ENCODE data around the gene FOXF1. TPM values are rescaled to one million over a fixed set of nuclear protein-coding genes. Genes with fewer than 3 reads are reported as not detected.
A peak's percentile ranks its signal among the peaks of the same experiment; 100 is the strongest.

FOXF1 gene
- total RNA-seq, 4 donors from 2014 or later = 10.8 to 44.1 (median 23.4) TPM

- peaks cover 0 to 9% (median 1%) of the 10 kb centered on the region in 4 donors for H3K4me1 ChIP-seq
- intact Hi-C loops (cut with DNase I; ENCODE audit: low total_unique reads) (no loop called here), in situ Hi-C loops (cut with MboI; ENCODE audit: low pct_ligation_motif_present in 1 of 4, low pct_unique_long_range_greater_than_20kb in 1 of 4, low sequenced_read_pairs in 3 of 4) (loop anchor here in 2 of 4 donors (10.0 kb wide), 2 partner anchors 453 to 703 kb away; no protein-coding TSS in a partner anchor)
- H3K36me3 ChIP-seq = no peaks in the 10 kb centered on the region
- H3K4me3 ChIP-seq = no peak overlapping the region
- H3K27me3 ChIP-seq = no peaks in the 10 kb centered on the region
- H3K9me3 ChIP-seq = no peaks in the 10 kb centered on the region
- 95 to 97% methylated on average over 6 to 15 of the region's 15 CpGs for WGBS, 2 donors (ENCODE audit: low coverage in 1 of 2)
- no peak for DNase-seq
- H3K27ac ChIP-seq = no peak overlapping the region
- TF ChIP-seq POLR2AphosphoS5 (IDR thresholded peaks at IDR 0.05) (no peak), POLR2A (IDR thresholded peaks at IDR 0.05) (no peak), EP300 (IDR thresholded peaks at IDR 0.05; ENCODE audit: low read depth) (no peak), CTCF (IDR thresholded peaks at IDR 0.05) (no peak)
These were observed 17.0 kb downstream of the FOXF1 start for GRCh38 chr16:86527366-86527765.

DNA sequence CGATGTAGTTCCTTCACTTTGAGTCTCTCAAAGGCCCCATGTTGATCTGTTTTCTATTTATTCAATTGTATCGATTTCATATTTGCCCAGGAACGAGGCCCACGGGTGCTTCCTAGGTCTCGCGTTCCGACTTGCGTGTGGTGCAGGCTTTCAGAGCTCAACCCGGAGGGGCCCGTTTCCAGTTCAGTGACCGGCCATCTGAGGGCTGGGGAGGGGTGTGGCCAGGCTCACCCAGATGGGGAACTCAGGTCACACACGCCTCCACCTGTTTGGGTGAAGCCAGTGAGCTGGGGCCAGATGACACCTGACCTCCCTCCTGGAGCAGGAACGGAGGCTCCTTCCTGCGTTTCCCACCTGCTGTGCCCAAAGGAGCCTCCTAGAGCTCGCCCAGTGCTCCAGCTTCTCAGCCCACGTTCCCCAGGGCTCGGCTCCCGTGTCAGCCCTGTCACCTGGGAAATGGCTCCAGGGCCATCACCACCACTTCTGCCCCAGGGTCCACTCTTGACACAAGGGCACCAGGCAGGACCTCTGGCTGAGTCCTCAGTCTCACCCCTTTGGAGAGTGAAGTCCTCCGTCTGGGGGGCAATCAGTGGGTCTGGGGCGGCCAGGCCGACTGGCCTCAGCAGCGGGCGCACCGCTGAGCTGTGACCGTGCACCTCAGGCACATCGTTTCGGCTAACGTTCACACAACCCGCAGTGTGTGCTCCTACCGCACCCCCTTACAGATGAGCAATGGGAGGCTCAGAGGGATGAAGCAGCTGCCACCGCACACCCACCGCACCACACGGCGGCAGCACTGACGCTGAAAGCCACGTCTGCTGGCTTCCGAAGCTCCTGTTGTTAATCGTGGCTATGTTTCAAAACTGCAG is 18.0 kb downstream of the FOXF1 start:
- intact Hi-C loops (cut with DNase I; ENCODE audit: low total_unique reads) = no loop called here
- in situ Hi-C loops (cut with MboI; ENCODE audit: low pct_ligation_motif_present in 1 of 4, low pct_unique_long_range_greater_than_20kb in 1 of 4, low sequenced_read_pairs in 3 of 4) = loop anchor here in 2 of 4 donors (10.0 kb wide), 2 partner anchors 453 to 703 kb away; no protein-coding TSS in a partner anchor
- 91 to 95% methylated on average over 2 to 31 of the region's 38 CpGs for WGBS, 2 donors (ENCODE audit: low coverage in 1 of 2)
- H3K4me3 ChIP-seq = no peak overlapping the region
- no peaks in the 10 kb centered on the region for H3K27me3 ChIP-seq
- TF ChIP-seq POLR2A (IDR thresholded peaks at IDR 0.05) (no peak), EP300 (IDR thresholded peaks at IDR 0.05; ENCODE audit: low read depth) (no peak), POLR2AphosphoS5 (IDR thresholded peaks at IDR 0.05) (no peak), CTCF (IDR thresholded peaks at IDR 0.05) (no peak)
- no peaks in the 10 kb centered on the region for H3K9me3 ChIP-seq
- no peak overlapping the region for H3K27ac ChIP-seq
- H3K36me3 ChIP-seq = no peaks in the 10 kb centered on the region
- H3K4me1 ChIP-seq = peaks cover 0 to 9% (median 1%) of the 10 kb centered on the region in 4 donors
- no peak for DNase-seq

GRCh38 chr16:86529160-86529559 is 18.8 kb downstream of the FOXF1 start:
- intact Hi-C loops (cut with DNase I; ENCODE audit: low total_unique reads) = no loop called here
- no peaks in the 10 kb centered on the region for H3K36me3 ChIP-seq
- H3K9me3 ChIP-seq = no peaks in the 10 kb centered on the region
- WGBS, 2 donors (ENCODE audit: low coverage in 1 of 2) = 89 to 100% methylated on average over 1 to 8 of the region's 8 CpGs
- no peak overlapping the region for H3K4me3 ChIP-seq
- TF ChIP-seq CTCF (IDR thresholded peaks at IDR 0.05) = no peak
- TF ChIP-seq POLR2A (IDR thresholded peaks at IDR 0.05) = no peak
- no peak for TF ChIP-seq EP300 (IDR thresholded peaks at IDR 0.05; ENCODE audit: low read depth)
- TF ChIP-seq POLR2AphosphoS5 (IDR thresholded peaks at IDR 0.05) = no peak
- no peak for DNase-seq
- in situ Hi-C loops (cut with MboI; ENCODE audit: low pct_ligation_motif_present in 1 of 4, low pct_unique_long_range_greater_than_20kb in 1 of 4, low sequenced_read_pairs in 3 of 4) = loop anchor here in 2 of 4 donors (10.0 kb wide), 2 partner anchors 454 to 704 kb away; no protein-coding TSS in a partner anchor
- H3K27me3 ChIP-seq = no peaks in the 10 kb centered on the region
- H3K27ac ChIP-seq = no peak overlapping the region
- peaks cover 0 to 9% (median 1%) of the 10 kb centered on the region in 4 donors for H3K4me1 ChIP-seq

DNA sequence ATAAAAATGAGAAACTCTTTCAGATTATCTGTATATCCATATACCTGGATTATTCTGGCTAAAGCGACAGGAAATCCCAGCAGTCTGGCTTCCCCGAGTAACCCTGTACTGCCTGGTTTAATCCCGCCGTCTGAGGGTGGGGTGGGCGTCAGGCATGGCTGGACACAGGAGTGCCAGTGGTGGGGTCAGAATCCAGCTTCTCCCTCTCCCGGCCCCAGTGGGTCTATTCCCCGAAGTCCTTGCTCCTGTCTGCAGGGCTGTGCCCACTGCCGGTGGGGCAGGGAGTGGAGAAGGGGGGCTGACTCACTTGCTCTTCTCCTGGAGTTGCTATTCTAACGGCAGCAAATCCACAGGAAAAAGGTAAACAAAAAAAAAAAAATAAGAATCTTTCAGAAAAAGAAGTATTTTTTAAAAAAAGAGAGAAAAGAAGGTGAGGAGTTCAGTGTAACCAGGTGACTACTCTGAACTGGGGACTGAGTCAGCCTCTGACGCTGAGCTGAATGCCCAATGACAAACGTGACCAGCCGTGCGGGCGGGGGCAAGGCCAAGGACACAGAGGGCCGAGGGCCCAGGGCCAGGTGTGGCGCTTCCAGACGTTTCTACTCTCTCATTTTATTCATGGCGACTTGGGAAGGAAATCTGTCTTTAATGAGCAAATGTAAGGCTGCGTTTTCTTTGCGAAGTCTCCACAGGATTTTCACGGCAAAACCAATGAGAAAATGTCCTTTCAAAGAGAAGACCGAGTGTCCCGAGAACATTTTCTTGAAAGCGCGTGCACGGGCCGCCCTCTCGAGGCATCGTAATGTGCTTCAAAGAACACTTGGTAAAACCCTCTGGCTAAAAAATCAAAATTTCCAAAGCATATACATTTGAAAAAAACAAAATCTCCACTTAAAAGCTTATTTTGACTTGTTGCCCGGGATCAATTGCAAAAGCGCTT is 20.2 kb downstream of the FOXF1 start:
- H3K36me3 ChIP-seq = no peaks in the 10 kb centered on the region

More for the DNA sequence above, 20.2 kb downstream of the FOXF1 start:
- 79 to 80% methylated on average over 9 to 31 of the region's 31 CpGs for WGBS, 2 donors (ENCODE audit: low coverage in 1 of 2)
- Histone ChIP-seq H3K9me3 (no peaks in the 10 kb centered on the region), H3K27ac (peak overlapping the region; percentile 52 to 70 (median 66)), H3K4me3 (no peak overlapping the region), H3K27me3 (no peaks in the 10 kb centered on the region), H3K4me1 (peaks cover 0 to 9% (median 1%) of the 10 kb centered on the region in 4 donors)
- in situ Hi-C loops (cut with MboI; ENCODE audit: low pct_ligation_motif_present in 1 of 4, low pct_unique_long_range_greater_than_20kb in 1 of 4, low sequenced_read_pairs in 3 of 4) (no loop called here), intact Hi-C loops (cut with DNase I; ENCODE audit: low total_unique reads) (no loop called here)
- DNase-seq = no peak
- TF ChIP-seq CTCF (IDR thresholded peaks at IDR 0.05) (no peak), POLR2A (IDR thresholded peaks at IDR 0.05) (no peak), POLR2AphosphoS5 (IDR thresholded peaks at IDR 0.05) (no peak), EP300 (IDR thresholded peaks at IDR 0.05; ENCODE audit: low read depth) (no peak)
